Heart left ventricle (tissue), 16 donors: ENCODE results near the gene COA1. TPM values are rescaled to one million over a fixed set of nuclear protein-coding genes. Genes with fewer than 3 reads are reported as not detected.

Experiments used
- ATAC-seq, 4 donors: fragments of 200-7000 bp; cut with Tn5 transposase; one replicate each; pipeline ENCODE4 v1.9.1; 2020 to 2022; ENCODE audit warnings: moderate library complexity in 4 of 4, mild to moderate bottlenecking in 3 of 4, moderate number of reproducible peaks in 1 of 4
- DNase-seq, 5 donors: peaks; one replicate each; pipeline ENCODE4 v3.0.0-alpha.2; 2020
- H3K27ac ChIP-seq, 12 donors: fragments of 200-600 bp; sonication (generic) in 4 of 12; one replicate each; pipeline versions ENCODE4 v1.5.0 to v1.8.0; 2016 to 2022; ENCODE audit warnings: mild to moderate bottlenecking in 2 of 12
- H3K27me3 ChIP-seq, 9 donors: fragments of 200-600 bp; sonication (generic) in 2 of 9; one replicate each; pipeline versions ENCODE4 v1.5.1 to v1.8.0; 2016 to 2022; ENCODE audit warnings: mild to moderate bottlenecking in 3 of 9
- H3K36me3 ChIP-seq, 9 donors: fragments of 200-600 bp; sonication (generic) in 2 of 9; one replicate each; pipeline versions ENCODE4 v1.5.0 to v1.8.0; 2018 to 2022; ENCODE audit warnings: mild to moderate bottlenecking in 2 of 9
- H3K4me1 ChIP-seq, 12 donors: fragments of 200-600 bp; sonication (generic) in 4 of 12; one replicate each; pipeline versions ENCODE4 v1.5.0 to v1.8.0; 2016 to 2022; ENCODE audit warnings: mild to moderate bottlenecking in 3 of 12
- H3K4me3 ChIP-seq, 12 donors: fragments of 200-600 bp; sonication (generic) in 4 of 12; one replicate each; pipeline versions ENCODE4 v1.5.0 to v1.8.0; 2017 to 2022; ENCODE audit warnings: mild to moderate bottlenecking in 9 of 12, moderate library complexity in 4 of 12
- H3K9me3 ChIP-seq, 12 donors: fragments of 200-600 bp; sonication (generic) in 4 of 12; one replicate each; pipeline versions ENCODE4 v1.5.0 to v1.8.0; 2016 to 2022; ENCODE audit warnings: mild to moderate bottlenecking in 1 of 12
- POLR2A ChIP-seq, 2 donors: fragments of 450-650 bp; IDR thresholded peaks; one replicate each; pipeline ENCODE4 v1.6.1; 2017; ENCODE audit warnings: antibody characterized with exemption in 2 of 2, mild to moderate bottlenecking in 2 of 2, moderate library complexity in 2 of 2
- WGBS, 4 donors: extraction: QIAGEN DNeasy Blood & Tissue Kit in 2 of 4; methylation state at CpG; one replicate each; pipeline versions ENCODE4 v1.1.5 to v1.1.7; 2013 to 2018; 5-methylcytosine and 5-hydroxymethylcytosine counted together
- intact Hi-C, 10 donors: fragments of 100-400 bp; cut with DNase I; formaldehyde crosslinking; loops; one replicate each; pipeline versions ENCODE4 v1.11.1 to v1.14.2; 2022
- polyA plus RNA-seq, 2 donors: library from polyadenylated mRNA; stranded (reverse); fragments of 200-250 nt; gene quantifications; one replicate each; pipeline ENCODE4 v1.2.3, GENCODE V29; 2013
- total RNA-seq, 9 donors: library from RNA; depleted of rRNA in 2 of 9; stranded (reverse); fragments of >200 nt in 2 of 9; fragmentation: NEBNext Ultra II Directional in 3 of 9; extraction: Animal tissue kit (Norgen Biotek cat#: 25700) in 3 of 9; gene quantifications; one replicate each; pipeline versions ENCODE4 v1.1.0 to v1.2.4, GENCODE V29; 2016 to 2023
- TF ChIP-seq, protein P1 (sequence below), 12 donors: fragments of 200-600 bp; sonication (generic) in 4 of 12; IDR thresholded peaks; one replicate each; pipeline versions ENCODE4 v1.5.0 to v1.8.0; 2018 to 2022; ENCODE audit warnings: antibody characterized with exemption in 12 of 12, mild to moderate bottlenecking in 5 of 12
- donor health status: ischemic (EF 13 %, LVEDD 7.1; RV severe dilation, severe dysfunction).
- donor health status: healthy with polysubstance abuse.
- donor health status: DM: no; HTN: yes; CAD: no.
- donor health status: DM: no; HTN: no; CAD: no.
- donor health status: ischemic (EF 25% LVEDD 6.9; RV normal size, moderate dysfunction).
- donor health status: ischemic (EF 25% LVEDD 5.7; RV mildly dilated, moderate dysfunction).
- donor health status: healthy.
- donor health status: DM: yes; HTN: yes; CAD: no.
- donor health status: ischemic (EF 35%, LVEDD 5.7; RV mildly dilated, moderate dysfunction).
- donor health status: nonischemic (EF 11% LVEDD 7.7; RV severe dilation, severe dysfunction).
- donor health status: DM: yes; HTN: yes; CAD: no.
- donor health status: PGD.
- donor health status: ischemic (EF 29% LVEDD 5.4; RV normal size, mild dysfunction).
- donor health status: nonischemic (EF 23%, LVEDD 6.1; RV moderate dilation, normal function).

The COA1 gene
- total and polyA plus RNA-seq, 11 donors, result 57.5 to 81.2 (median 68.6) TPM

DNA sequence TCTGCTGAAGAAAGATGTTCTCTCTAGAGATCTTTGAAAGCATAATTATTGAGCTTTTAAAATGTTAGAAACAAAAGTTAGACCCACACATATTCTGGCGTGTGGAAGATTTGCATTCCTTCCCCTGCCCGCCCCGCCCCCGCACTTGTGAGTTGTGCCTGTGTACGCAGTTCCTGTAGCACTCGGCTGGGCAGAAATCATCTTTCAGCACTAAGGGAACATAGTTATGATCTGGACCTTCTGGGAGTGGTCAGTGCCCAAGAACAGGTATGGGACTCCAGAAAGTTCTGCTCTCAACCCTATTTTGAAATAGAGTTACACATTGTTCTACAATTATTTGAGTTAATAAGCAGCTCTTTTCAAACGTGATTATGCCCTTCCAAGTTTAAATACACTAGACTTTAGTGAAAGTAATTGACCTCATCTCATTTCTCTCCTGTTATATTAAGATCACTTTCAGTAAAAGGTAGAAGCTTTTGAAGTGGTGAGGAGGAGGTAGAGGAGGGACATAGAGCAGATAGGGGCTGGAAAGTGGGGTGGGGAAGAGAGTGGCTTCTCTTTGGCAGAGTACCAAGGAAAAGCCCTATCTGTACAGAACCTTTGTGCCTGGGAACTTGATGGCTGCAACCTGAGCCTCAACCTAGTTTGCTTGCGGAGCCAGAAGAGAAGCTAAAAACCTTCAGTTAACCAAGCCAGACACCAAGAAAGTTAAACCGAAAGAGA, 34.9 kb upstream of the COA1 start:
- intact Hi-C loops, result no loop called here
- Histone ChIP-seq H3K4me3 (peak overlapping the region in 1 of 12 donors; percentile 23), H3K27me3 (no peaks in the 10 kb centered on the region), H3K36me3 (no peaks in the 10 kb centered on the region), H3K4me1 (peaks cover 0 to 83% (median 6%) of the 10 kb centered on the region in 12 donors), H3K27ac (peak overlapping the region in 2 of 12 donors; percentile 6 to 72), H3K9me3 (no peaks in the 10 kb centered on the region)
- 51 to 65% (median 62%) methylated on average over 9 of the region's 9 CpGs for WGBS, 4 donors
- peak in 3 of 5 donors; percentile 34 to 44 (median 39) for DNase-seq
- TF ChIP-seq POLR2A (IDR thresholded peaks at IDR 0.05), result no peak
- TF ChIP-seq, protein P1, sequence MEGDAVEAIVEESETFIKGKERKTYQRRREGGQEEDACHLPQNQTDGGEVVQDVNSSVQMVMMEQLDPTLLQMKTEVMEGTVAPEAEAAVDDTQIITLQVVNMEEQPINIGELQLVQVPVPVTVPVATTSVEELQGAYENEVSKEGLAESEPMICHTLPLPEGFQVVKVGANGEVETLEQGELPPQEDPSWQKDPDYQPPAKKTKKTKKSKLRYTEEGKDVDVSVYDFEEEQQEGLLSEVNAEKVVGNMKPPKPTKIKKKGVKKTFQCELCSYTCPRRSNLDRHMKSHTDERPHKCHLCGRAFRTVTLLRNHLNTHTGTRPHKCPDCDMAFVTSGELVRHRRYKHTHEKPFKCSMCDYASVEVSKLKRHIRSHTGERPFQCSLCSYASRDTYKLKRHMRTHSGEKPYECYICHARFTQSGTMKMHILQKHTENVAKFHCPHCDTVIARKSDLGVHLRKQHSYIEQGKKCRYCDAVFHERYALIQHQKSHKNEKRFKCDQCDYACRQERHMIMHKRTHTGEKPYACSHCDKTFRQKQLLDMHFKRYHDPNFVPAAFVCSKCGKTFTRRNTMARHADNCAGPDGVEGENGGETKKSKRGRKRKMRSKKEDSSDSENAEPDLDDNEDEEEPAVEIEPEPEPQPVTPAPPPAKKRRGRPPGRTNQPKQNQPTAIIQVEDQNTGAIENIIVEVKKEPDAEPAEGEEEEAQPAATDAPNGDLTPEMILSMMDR (IDR thresholded peaks at IDR 0.05), result no peak
- ATAC-seq, result peak in 3 of 4 donors; percentile 41 to 63 (median 51)

DNA sequence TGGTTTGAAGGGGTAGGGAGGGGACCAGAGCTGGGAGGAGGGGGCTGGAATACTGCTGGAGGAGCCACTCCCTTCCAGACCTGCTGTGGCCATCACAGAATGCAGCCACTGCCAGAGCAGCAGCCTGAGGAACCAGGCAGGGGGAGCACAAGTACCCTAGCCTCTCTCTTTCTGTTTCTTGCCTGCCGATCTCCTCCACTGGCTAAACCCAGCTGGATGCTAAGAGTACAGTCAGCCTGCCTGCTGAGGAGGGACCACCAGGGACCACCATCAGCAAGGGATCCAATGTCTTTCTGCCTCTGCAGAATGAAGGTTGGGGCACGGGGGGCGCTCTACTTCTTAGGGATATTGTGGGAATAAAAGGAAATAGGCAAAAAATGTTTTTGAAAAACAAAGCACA, 33.9 kb upstream of the COA1 start:
- Histone ChIP-seq H3K9me3 (no peaks in the 10 kb centered on the region), H3K4me3 (no peak overlapping the region), H3K27me3 (no peaks in the 10 kb centered on the region), H3K27ac (peak overlapping the region in 1 of 12 donors; percentile 71), H3K4me1 (peaks cover 0 to 80% (median 6%) of the 10 kb centered on the region in 12 donors), H3K36me3 (no peaks in the 10 kb centered on the region)
- intact Hi-C loops, result no loop called here
- DNase-seq (no peak), ATAC-seq (no peak)
- TF ChIP-seq, protein P1 (IDR thresholded peaks at IDR 0.05), result no peak
- TF ChIP-seq POLR2A (IDR thresholded peaks at IDR 0.05), result no peak
- WGBS, 4 donors, result 87 to 95% (median 91%) methylated on average over 3 of the region's 3 CpGs

DNA sequence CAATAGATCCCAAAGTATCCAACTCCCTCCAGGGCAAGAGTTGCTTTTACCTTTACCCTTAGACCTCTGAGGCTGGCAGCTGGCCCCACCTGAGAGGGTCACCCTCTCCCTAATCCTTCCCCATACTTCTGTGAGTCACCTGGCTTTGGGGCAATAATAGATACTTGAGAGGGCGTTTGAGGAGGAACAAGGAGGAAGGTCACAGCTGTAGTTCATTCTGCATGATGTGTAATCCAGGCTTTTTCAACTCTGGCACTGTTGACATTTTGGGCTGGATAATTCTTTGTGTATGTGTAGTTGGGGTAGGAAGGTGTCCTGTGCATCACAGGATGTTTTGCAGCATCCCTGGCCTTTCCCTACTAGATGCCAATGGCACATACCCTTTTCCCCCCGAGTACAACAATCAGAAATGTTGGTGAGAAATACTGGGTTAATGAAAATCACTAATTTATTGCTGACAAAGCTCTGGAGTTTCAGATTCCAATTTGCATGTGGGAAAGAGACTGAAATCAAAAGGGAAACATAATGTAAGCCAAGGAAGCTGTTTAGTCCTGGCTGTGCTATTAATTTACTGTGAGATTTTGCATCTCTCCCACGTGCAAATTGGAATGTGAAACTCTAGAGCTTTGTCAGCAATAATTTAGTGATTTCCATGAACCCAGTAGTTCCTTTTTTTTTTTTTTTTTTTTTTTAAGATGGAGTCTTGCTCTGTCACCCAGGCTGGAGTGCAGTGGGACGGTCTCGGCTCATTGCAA, 32.8 kb upstream of the COA1 start:
- TF ChIP-seq, protein P1 (IDR thresholded peaks at IDR 0.05), result no peak
- no peak for TF ChIP-seq POLR2A (IDR thresholded peaks at IDR 0.05)
- H3K4me1 ChIP-seq, result peaks cover 0 to 88% (median 9%) of the 10 kb centered on the region in 12 donors
- intact Hi-C loops, result no loop called here

GRCh38 chr7:43761382-43761781, 32.1 kb upstream of the COA1 start:
- ATAC-seq, result no peak
- peaks cover 0 to 85% (median 9%) of the 10 kb centered on the region in 12 donors for H3K4me1 ChIP-seq
- H3K9me3 ChIP-seq, result no peaks in the 10 kb centered on the region
- no peaks in the 10 kb centered on the region for H3K36me3 ChIP-seq
- WGBS, 4 donors, result 97 to 100% (median 98%) methylated on average over 1 of the region's 1 CpG
- intact Hi-C loops, result no loop called here
- H3K4me3 ChIP-seq, result no peak overlapping the region
- DNase-seq, result no peak
- no peaks in the 10 kb centered on the region for H3K27me3 ChIP-seq
- H3K27ac ChIP-seq, result peak overlapping the region in 1 of 12 donors; percentile 71
- TF ChIP-seq, protein P1 (IDR thresholded peaks at IDR 0.05), result no peak
- no peak for TF ChIP-seq POLR2A (IDR thresholded peaks at IDR 0.05)

More for the DNA sequence above, 32.8 kb upstream of the COA1 start:
- ATAC-seq (no peak), DNase-seq (no peak)
- Histone ChIP-seq H3K4me3 (no peak overlapping the region), H3K27ac (peak overlapping the region in 1 of 12 donors; percentile 71), H3K27me3 (no peaks in the 10 kb centered on the region), H3K9me3 (no peaks in the 10 kb centered on the region), H3K36me3 (no peaks in the 10 kb centered on the region)
- WGBS, 4 donors, result 74 to 82% (median 78%) methylated on average over 5 of the region's 5 CpGs
